HCT116 (cell line): ENCODE measurements around the gene CYP3A5.

Source experiments
- ATF3 ChIP-seq: IDR thresholded peaks from 2 replicates; pipeline ENCODE4 v1.6.1; 2012
- CBX3 ChIP-seq: IDR thresholded peaks from 2 replicates; pipeline ENCODE4 v1.6.1; 2012; ENCODE audit warnings: low read depth
- CEBPB ChIP-seq: IDR thresholded peaks from 2 replicates; pipeline ENCODE4 v1.6.1; 2012; ENCODE audit warnings: low read depth
- CTCF ChIP-seq, 3 experiments: fragments of 200-600 bp in 1 of 3; sonication (generic) in 1 of 3; IDR thresholded peaks in 2 of 3; conservative IDR thresholded peaks in 1 of 3; 2 replicates each; pipeline ENCODE4 v1.5.1; 2012 to 2017; ENCODE audit warnings: low read depth in 2 of 3, low read length in 2 of 3, antibody characterized with exemption in 1 of 3, borderline replicate concordance in 1 of 3, control low read depth in 1 of 3, mild to moderate bottlenecking in 1 of 3, mixed read lengths in 1 of 3, mixed run types in 1 of 3, moderate library complexity in 1 of 3; ENCODE audit not compliant: insufficient read depth in 1 of 3
- EZH2 ChIP-seq: fragments of 200-600 bp; sonication (generic); IDR thresholded peaks from 2 replicates; pipeline ENCODE4 v1.6.1; 2017; ENCODE audit warnings: antibody characterized with exemption, mixed run types
- EZH2phosphoT487 ChIP-seq: fragments of 200-600 bp; IDR thresholded peaks from 2 replicates; pipeline ENCODE4 v1.6.1; 2018; ENCODE audit warnings: antibody characterized with exemption, borderline replicate concordance
- POLR2A ChIP-seq: IDR thresholded peaks from 2 replicates; pipeline ENCODE4 v1.7.0; 2011; ENCODE audit warnings: borderline replicate concordance; ENCODE audit not compliant: insufficient read depth, insufficient read length; ENCODE audit errors: extremely low read depth
- POLR2AphosphoS5 ChIP-seq: IDR thresholded peaks from 2 replicates; pipeline ENCODE4 v1.6.1; 2011; ENCODE audit warnings: mild to moderate bottlenecking, low read depth, low read length, moderate library complexity
- ZNF274 ChIP-seq: fragments of 200-500 bp; sonication (Bioruptor generic); IDR thresholded peaks from 2 replicates; pipeline ENCODE4 v1.6.1; 2014; ENCODE audit warnings: mild to moderate bottlenecking, low read depth, low read length, inconsistent platforms

GRCh38 chr7:99694912-99695304, 15.1 kb upstream of the CYP3A5 start:
- TF ChIP-seq EZH2phosphoT487 (no peak), EZH2 (no peak), POLR2AphosphoS5 (no peak), CTCF (IDR thresholded peaks at IDR 0.05 in 2 of 3, conservative IDR thresholded peaks at IDR 0.05 in 1 of 3; ENCODE audit: borderline replicate concordance in 1 of 3, insufficient read depth in 1 of 3, low read depth in 2 of 3, low read length in 2 of 3) (no peak), POLR2A (no peak), ZNF274 (no peak), CBX3 (no peak), ATF3 (no peak), CEBPB (no peak)
